ENCODE results near the gene DYRK1A.
"Not testable (repeated sequence)": the region's sequence is repeated elsewhere in the genome, so short reads cannot be mapped to it uniquely, and the experiment has no call there.

The DYRK1A gene

DNA sequence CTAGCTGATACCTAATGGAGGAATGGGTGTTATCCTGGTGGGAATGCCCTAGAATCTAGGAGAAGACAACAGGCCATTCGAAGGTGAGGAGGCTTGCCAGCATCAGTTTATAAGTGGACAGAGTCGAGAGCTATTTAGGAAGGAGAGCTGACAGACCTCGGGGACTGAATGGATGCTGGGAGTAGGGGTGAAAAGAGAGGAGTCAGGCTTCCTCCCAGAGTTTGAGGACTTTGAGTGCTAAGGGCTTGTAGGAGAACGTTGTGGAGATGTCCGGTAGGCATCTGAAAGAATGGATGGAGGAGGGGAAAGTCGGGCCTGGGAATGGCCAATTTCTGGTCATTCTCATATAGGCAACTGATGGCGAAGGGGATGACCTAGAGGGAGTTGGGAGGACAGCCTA is 155.1 kb downstream of the DYRK1A start:
- no peak for TF ChIP-seq EZH2phosphoT487 (IDR thresholded peaks at IDR 0.05; ENCODE audit: borderline replicate concordance)
- TF ChIP-seq, protein P1, sequence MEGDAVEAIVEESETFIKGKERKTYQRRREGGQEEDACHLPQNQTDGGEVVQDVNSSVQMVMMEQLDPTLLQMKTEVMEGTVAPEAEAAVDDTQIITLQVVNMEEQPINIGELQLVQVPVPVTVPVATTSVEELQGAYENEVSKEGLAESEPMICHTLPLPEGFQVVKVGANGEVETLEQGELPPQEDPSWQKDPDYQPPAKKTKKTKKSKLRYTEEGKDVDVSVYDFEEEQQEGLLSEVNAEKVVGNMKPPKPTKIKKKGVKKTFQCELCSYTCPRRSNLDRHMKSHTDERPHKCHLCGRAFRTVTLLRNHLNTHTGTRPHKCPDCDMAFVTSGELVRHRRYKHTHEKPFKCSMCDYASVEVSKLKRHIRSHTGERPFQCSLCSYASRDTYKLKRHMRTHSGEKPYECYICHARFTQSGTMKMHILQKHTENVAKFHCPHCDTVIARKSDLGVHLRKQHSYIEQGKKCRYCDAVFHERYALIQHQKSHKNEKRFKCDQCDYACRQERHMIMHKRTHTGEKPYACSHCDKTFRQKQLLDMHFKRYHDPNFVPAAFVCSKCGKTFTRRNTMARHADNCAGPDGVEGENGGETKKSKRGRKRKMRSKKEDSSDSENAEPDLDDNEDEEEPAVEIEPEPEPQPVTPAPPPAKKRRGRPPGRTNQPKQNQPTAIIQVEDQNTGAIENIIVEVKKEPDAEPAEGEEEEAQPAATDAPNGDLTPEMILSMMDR (conservative IDR thresholded peaks at IDR 0.05; ENCODE audit: low read length): no peak
- Histone ChIP-seq H4K20me1 (ENCODE audit: insufficient read depth, low read length, poor library complexity, severe bottlenecking) (no peaks in the 10 kb centered on the region), H2AFZ (ENCODE audit: low read length) (no peak overlapping the region), H3K4me2 (ENCODE audit: low read depth, low read length, poor library complexity, severe bottlenecking) (no peak overlapping the region), H3K36me3 (ENCODE audit: insufficient read depth, low read length) (peaks cover 5% of the 10 kb centered on the region; the same call in 1 of the 2 replicates), H3F3A (ENCODE audit: low read depth) (no peaks in the 10 kb centered on the region), H3K4me3 (ENCODE audit: low read length, poor library complexity, severe bottlenecking) (no peak overlapping the region), H3K4me1 (ENCODE audit: insufficient read depth, low read length, poor library complexity, severe bottlenecking) (no peaks in the 10 kb centered on the region), H3K79me2 (ENCODE audit: insufficient read depth, low read length) (no peaks in the 10 kb centered on the region), H3K9me3 (ENCODE audit: insufficient read depth, low read depth, low read length) (no peaks in the 10 kb centered on the region), H3K27me3 (ENCODE audit: insufficient read depth, low read length, poor library complexity, severe bottlenecking) (no peaks in the 10 kb centered on the region), H3K9me2 (replicated peaks; ENCODE audit: low read depth, low read length) (no peaks in the 10 kb centered on the region), H3K9ac (ENCODE audit: low read depth, low read length, poor library complexity, severe bottlenecking) (no peak overlapping the region)

- Histone ChIP-seq H3K9me3 (ENCODE audit: insufficient read depth, low read depth, low read length) (no peaks in the 10 kb centered on the region), H3K79me2 (ENCODE audit: insufficient read depth, low read length) (no peaks in the 10 kb centered on the region), H3K4me1 (ENCODE audit: insufficient read depth, low read length, poor library complexity, severe bottlenecking) (no peaks in the 10 kb centered on the region), H3K4me2 (ENCODE audit: low read depth, low read length, poor library complexity, severe bottlenecking) (no peak overlapping the region), H3K36me3 (ENCODE audit: insufficient read depth, low read length) (no peaks in the 10 kb centered on the region; the same call in 1 of the 2 replicates), H3F3A (ENCODE audit: low read depth) (no peaks in the 10 kb centered on the region), H3K9ac (ENCODE audit: low read depth, low read length, poor library complexity, severe bottlenecking) (no peak overlapping the region), H4K20me1 (ENCODE audit: insufficient read depth, low read length, poor library complexity, severe bottlenecking) (no peaks in the 10 kb centered on the region), H3K9me2 (replicated peaks; ENCODE audit: low read depth, low read length) (no peaks in the 10 kb centered on the region), H3K27me3 (ENCODE audit: insufficient read depth, low read length, poor library complexity, severe bottlenecking) (no peaks in the 10 kb centered on the region), H3K4me3 (ENCODE audit: low read length, poor library complexity, severe bottlenecking) (no peak overlapping the region), H2AFZ (ENCODE audit: low read length) (no peak overlapping the region)
- no peak for TF ChIP-seq EZH2phosphoT487 (IDR thresholded peaks at IDR 0.05; ENCODE audit: borderline replicate concordance)
- TF ChIP-seq, protein P1 (conservative IDR thresholded peaks at IDR 0.05; ENCODE audit: low read length): no peak
Observed at GRCh38 chr21:37522641-37523295, 156.2 kb downstream of the DYRK1A start.

DNA sequence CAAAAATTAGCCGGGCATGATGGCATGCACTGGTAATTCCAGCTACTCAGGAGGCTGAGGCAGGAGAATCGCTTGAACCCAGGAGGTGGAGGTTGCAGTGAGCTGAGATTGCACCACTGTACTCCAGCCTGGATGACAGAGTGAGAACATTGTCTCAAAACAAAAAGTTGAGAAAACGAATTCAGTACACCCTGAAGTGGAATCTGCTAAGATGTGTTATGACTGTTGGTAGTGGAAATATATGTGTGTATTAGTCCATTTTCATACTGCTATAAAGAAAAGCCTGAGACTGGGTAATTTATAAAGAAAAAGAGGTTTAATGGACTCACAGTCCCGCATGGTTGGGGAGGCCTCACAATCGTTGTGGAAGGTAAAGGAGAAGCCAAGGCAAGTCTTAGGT is 158.4 kb downstream of the DYRK1A start:
- H4K20me1 ChIP-seq (ENCODE audit: insufficient read depth, low read length, poor library complexity, severe bottlenecking); H2AFZ ChIP-seq (ENCODE audit: low read length); H3K4me3 ChIP-seq (ENCODE audit: low read length, poor library complexity, severe bottlenecking); H3K4me2 ChIP-seq (ENCODE audit: low read depth, low read length, poor library complexity, severe bottlenecking); H3K27me3 ChIP-seq (ENCODE audit: insufficient read depth, low read length, poor library complexity, severe bottlenecking); H3K79me2 ChIP-seq (ENCODE audit: insufficient read depth, low read length); H3K9ac ChIP-seq (ENCODE audit: low read depth, low read length, poor library complexity, severe bottlenecking); H3K4me1 ChIP-seq (ENCODE audit: insufficient read depth, low read length, poor library complexity, severe bottlenecking); H3F3A ChIP-seq (ENCODE audit: low read depth); H3K9me3 ChIP-seq (ENCODE audit: insufficient read depth, low read depth, low read length); H3K9me2 ChIP-seq (replicated peaks; ENCODE audit: low read depth, low read length); H3K36me3 ChIP-seq (ENCODE audit: insufficient read depth, low read length): not testable (repeated sequence)

- Histone ChIP-seq H3K4me2 (ENCODE audit: low read depth, low read length, poor library complexity, severe bottlenecking) (no peak overlapping the region), H3K4me3 (ENCODE audit: low read length, poor library complexity, severe bottlenecking) (no peak overlapping the region), H4K20me1 (ENCODE audit: insufficient read depth, low read length, poor library complexity, severe bottlenecking) (no peaks in the 10 kb centered on the region), H3K4me1 (ENCODE audit: insufficient read depth, low read length, poor library complexity, severe bottlenecking) (no peaks in the 10 kb centered on the region), H3K27me3 (ENCODE audit: insufficient read depth, low read length, poor library complexity, severe bottlenecking) (no peaks in the 10 kb centered on the region), H3K9ac (ENCODE audit: low read depth, low read length, poor library complexity, severe bottlenecking) (no peak overlapping the region), H3K79me2 (ENCODE audit: insufficient read depth, low read length) (no peaks in the 10 kb centered on the region), H3K9me3 (ENCODE audit: insufficient read depth, low read depth, low read length) (no peaks in the 10 kb centered on the region), H3F3A (ENCODE audit: low read depth) (no peaks in the 10 kb centered on the region), H3K9me2 (replicated peaks; ENCODE audit: low read depth, low read length) (no peaks in the 10 kb centered on the region), H2AFZ (ENCODE audit: low read length) (no peak overlapping the region), H3K36me3 (ENCODE audit: insufficient read depth, low read length) (no peaks in the 10 kb centered on the region)
- no peak for TF ChIP-seq EZH2phosphoT487 (IDR thresholded peaks at IDR 0.05; ENCODE audit: borderline replicate concordance)
- TF ChIP-seq, protein P1 (conservative IDR thresholded peaks at IDR 0.05; ENCODE audit: low read length): no peak
Observed at GRCh38 chr21:37525810-37526209, 159.2 kb downstream of the DYRK1A start.
